Nephron (organoid): ENCODE data around the gene PDGFA.

ENCODE experiments used
- H3K27ac Mint-ChIP-seq, 3 experiments: 2 replicates each; pipeline ENCODE4 v1.8.0; 2020; ENCODE audit warnings: mixed read lengths in 3 of 3, mild to moderate bottlenecking in 2 of 3, moderate library complexity in 1 of 3
- H3K27me3 Mint-ChIP-seq: 2 replicates; pipeline ENCODE4 v1.8.0; 2021; ENCODE audit warnings: low read depth, mild to moderate bottlenecking, moderate library complexity, mixed read lengths
- H3K36me3 Mint-ChIP-seq: 2 replicates; pipeline ENCODE4 v1.8.0; 2020; ENCODE audit warnings: low read depth, mixed read lengths
- H3K4me1 Mint-ChIP-seq: 2 replicates; pipeline ENCODE4 v1.8.0; 2020; ENCODE audit warnings: mixed read lengths
- H3K4me3 Mint-ChIP-seq, 3 experiments: 2 replicates each; pipeline ENCODE4 v1.8.0; 2020; ENCODE audit warnings: mild to moderate bottlenecking in 3 of 3, mixed read lengths in 3 of 3, moderate library complexity in 2 of 3
- H3K9me3 Mint-ChIP-seq: 2 replicates; pipeline ENCODE4 v1.8.0; 2020; ENCODE audit warnings: mixed read lengths
- CTCF ChIP-seq, 3 experiments: fragments of 200-600 bp; sonication (generic); IDR thresholded peaks; one replicate each; pipeline ENCODE4 v1.5.0; 2021; ENCODE audit warnings: antibody characterized with exemption in 3 of 3; ENCODE audit not compliant: unreplicated experiment in 3 of 3

The PDGFA gene

GRCh38 chr7:471866-472639, 47.6 kb downstream of the PDGFA start:
- Mint-ChIP-seq H3K27ac (peak overlapping the region; percentile 42 to 87 (median 86)), H3K36me3 (peaks cover 9% of the 10 kb centered on the region), H3K4me1 (peaks cover 19% of the 10 kb centered on the region), H3K4me3 (no peak overlapping the region), H3K27me3 (peaks cover 11% of the 10 kb centered on the region), H3K9me3 (peaks cover 12% of the 10 kb centered on the region)
- no peak for TF ChIP-seq CTCF (IDR thresholded peaks at IDR 0.05; ENCODE audit: unreplicated experiment in 3 of 3)

DNA sequence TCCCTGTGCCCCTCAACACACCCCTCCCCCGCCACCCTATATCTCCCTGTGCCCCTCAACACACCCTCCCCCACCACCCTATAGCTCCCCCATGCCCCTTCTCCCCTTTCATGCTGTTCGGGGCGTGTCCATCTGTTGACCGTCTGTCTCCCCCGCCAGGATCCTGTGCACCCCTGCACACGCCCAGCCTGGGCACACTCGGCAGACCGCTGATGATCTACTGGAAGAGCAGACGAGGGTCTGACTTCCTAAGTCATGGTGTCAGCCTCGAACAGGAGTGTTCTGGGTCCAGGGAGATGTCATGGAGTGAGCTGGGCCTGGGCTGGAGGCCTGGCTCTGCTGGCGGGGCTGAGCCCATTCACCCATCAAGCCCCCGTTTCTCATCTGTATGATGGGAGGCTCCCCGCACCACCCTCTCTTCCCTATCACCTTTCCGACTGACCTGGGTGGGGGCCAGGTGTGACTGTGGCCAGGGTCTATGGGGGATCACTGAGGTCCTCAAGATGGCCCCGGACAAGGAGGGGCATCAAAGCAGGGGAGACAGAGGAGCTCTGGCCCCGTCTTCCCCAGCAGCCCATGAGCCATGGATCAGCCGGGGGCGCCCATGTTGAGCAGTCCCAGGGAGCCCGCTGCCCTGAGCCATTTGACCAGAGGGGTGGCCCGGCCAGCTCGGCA, 48.3 kb downstream of the PDGFA start:
- Mint-ChIP-seq H3K27me3 (peaks cover 11% of the 10 kb centered on the region), H3K36me3 (peaks cover 9% of the 10 kb centered on the region), H3K4me3 (no peak overlapping the region), H3K27ac (peak overlapping the region; percentile 42 to 87 (median 86)), H3K4me1 (peaks cover 19% of the 10 kb centered on the region), H3K9me3 (peaks cover 12% of the 10 kb centered on the region)
- TF ChIP-seq CTCF (IDR thresholded peaks at IDR 0.05; ENCODE audit: unreplicated experiment in 3 of 3) = no peak

- Mint-ChIP-seq H3K9me3 (peaks cover 12% of the 10 kb centered on the region), H3K36me3 (peaks cover 9% of the 10 kb centered on the region), H3K4me1 (peaks cover 34% of the 10 kb centered on the region), H3K4me3 (no peak overlapping the region), H3K27me3 (peaks cover 18% of the 10 kb centered on the region), H3K27ac (peak overlapping the region in 2 of 3 experiments; percentile 47 to 68)
- no peak for TF ChIP-seq CTCF (IDR thresholded peaks at IDR 0.05; ENCODE audit: unreplicated experiment in 3 of 3)
Observed at GRCh38 chr7:469563-469961, 50.1 kb downstream of the PDGFA start.

DNA sequence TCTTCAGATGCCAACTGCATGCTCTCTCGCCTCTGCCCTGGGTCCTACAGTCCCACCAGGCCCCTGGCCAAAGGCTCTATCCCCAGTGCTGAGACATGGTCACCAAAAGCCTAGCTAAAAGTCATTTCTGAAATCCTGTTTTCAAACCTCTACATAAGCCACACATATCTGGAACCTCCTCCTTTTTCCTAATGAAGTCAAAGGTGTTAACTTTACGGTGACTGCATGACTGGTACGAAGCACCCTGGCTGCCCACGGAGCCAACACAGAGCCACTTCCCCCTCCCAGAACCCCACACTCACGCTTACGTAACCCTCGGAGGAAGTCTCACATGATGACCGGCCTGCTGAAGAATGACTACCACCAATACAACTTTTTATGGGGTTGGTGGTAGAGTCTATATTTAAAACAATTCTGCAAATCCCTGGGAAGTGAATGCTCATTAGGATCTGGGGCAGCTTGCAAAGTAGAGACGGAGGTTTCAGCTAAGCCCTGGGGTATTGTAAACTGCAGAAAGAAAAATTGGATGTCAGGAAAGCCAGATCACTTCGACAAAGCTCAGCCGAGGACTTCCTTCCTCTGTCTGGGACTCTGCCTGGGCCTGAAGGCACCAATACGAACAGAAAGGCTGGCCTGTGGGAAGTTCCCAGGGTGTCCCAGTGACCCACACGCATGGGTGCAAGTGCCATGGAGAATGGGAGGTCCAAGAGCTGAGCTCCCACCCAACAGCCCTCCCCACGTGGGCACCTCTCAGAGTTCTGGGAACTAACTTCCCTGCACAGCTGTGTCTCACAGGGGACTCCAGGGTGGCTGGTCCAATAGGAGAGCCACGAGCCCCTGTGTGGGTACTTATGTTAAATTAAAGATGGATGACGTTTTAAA, 50.7 kb downstream of the PDGFA start:
- peak overlapping the region; percentile 43 to 67 (median 43) for H3K27ac Mint-ChIP-seq
- H3K9me3 Mint-ChIP-seq = peaks cover 12% of the 10 kb centered on the region
- H3K27me3 Mint-ChIP-seq = peaks cover 18% of the 10 kb centered on the region
- no peak for TF ChIP-seq CTCF (IDR thresholded peaks at IDR 0.05; ENCODE audit: unreplicated experiment in 3 of 3)
- H3K36me3 Mint-ChIP-seq = peaks cover 9% of the 10 kb centered on the region
- H3K4me3 Mint-ChIP-seq = no peak overlapping the region
- peaks cover 40% of the 10 kb centered on the region for H3K4me1 Mint-ChIP-seq

- H3K36me3 Mint-ChIP-seq = peaks cover 9% of the 10 kb centered on the region
- no peak for TF ChIP-seq CTCF (IDR thresholded peaks at IDR 0.05; ENCODE audit: unreplicated experiment in 3 of 3)
- H3K4me3 Mint-ChIP-seq = peak overlapping the region in 2 of 3 experiments; percentile 15 to 65
- peaks cover 40% of the 10 kb centered on the region for H3K4me1 Mint-ChIP-seq
- peaks cover 18% of the 10 kb centered on the region for H3K27me3 Mint-ChIP-seq
- H3K27ac Mint-ChIP-seq = peak overlapping the region; percentile 43 to 67 (median 43)
- peaks cover 12% of the 10 kb centered on the region for H3K9me3 Mint-ChIP-seq
Observed at GRCh38 chr7:467856-468545, 51.6 kb downstream of the PDGFA start.
